GM10248 (cell line): ENCODE results near the gene ZNF414.
"Not testable (repeated sequence)": the region's sequence is repeated elsewhere in the genome, so short reads cannot be mapped to it uniquely, and the experiment has no call there.

Source experiments
- CTCF ChIA-PET: fragments of 300-600 bp; sonication (Branson Sonifier 250); formaldehyde crosslinking; extraction: SDS; loops from one replicate; lab custom pipeline; 2021; ENCODE audit warnings: antibody characterized with exemption; lab: Yijun Ruan, JAX
- POLR2A ChIA-PET: fragments of 350-650 bp; sonication (Branson Sonifier 250); formaldehyde crosslinking; extraction: SDS; loops from one replicate; lab custom pipeline; 2020; ENCODE audit warnings: antibody characterized with exemption; lab: Yijun Ruan, JAX
- DNase-seq: peaks from one replicate; pipeline ENCODE4 v3.0.0; 2012; ENCODE audit errors: extremely low spot score
- CTCF ChIP-seq: IDR thresholded peaks from 2 replicates; pipeline ENCODE4 v1.5.1; 2012; ENCODE audit warnings: mild to moderate bottlenecking, low read depth; ENCODE audit errors: extremely low read depth, missing control alignments, control extremely low read depth

The ZNF414 gene

GRCh38 chr19:8525401-8525684 lies 11.4 kb upstream of the ZNF414 start:
- ChIA-PET CTCF (interaction anchor here (1.2 to 4.2 kb wide), 3 partner anchors 12 to 54 kb away, joined by 3 to 26 read pairs (median 8); partner anchors contain the start of genes MYO1F and ZNF414), POLR2A (no interaction called here)

GRCh38 chr19:8519388-8519787 lies 5.4 kb upstream of the ZNF414 start:
- TF ChIP-seq CTCF = no peak
- POLR2A ChIA-PET = no interaction called here
- no peak for DNase-seq
- CTCF ChIA-PET = interaction anchor here (1.5 to 2.7 kb wide), 2 partner anchors 13 to 60 kb away, joined by 8 to 19 read pairs; no protein-coding TSS in a partner anchor

More at GRCh38 chr19:8525401-8525684, 11.4 kb upstream of the ZNF414 start:
- DNase-seq = no peak
- TF ChIP-seq CTCF = no peak

- DNase-seq = no peak
- no peak for TF ChIP-seq CTCF
- ChIA-PET CTCF (interaction anchor here (1.5 to 2.7 kb wide), 2 partner anchors 12 to 61 kb away, joined by 8 to 19 read pairs; no protein-coding TSS in a partner anchor), POLR2A (no interaction called here)
Measured at GRCh38 chr19:8518536-8518935, 4.6 kb upstream of the ZNF414 start.

- TF ChIP-seq CTCF = no peak
- ChIA-PET CTCF (interaction anchor here (1.5 to 2.7 kb wide), 2 partner anchors 11 to 62 kb away, joined by 8 to 19 read pairs; no protein-coding TSS in a partner anchor), POLR2A (no interaction called here)
- no peak for DNase-seq
Measured at GRCh38 chr19:8517551-8518442, 3.8 kb upstream of the ZNF414 start.

GRCh38 chr19:8515317-8515716 lies 1.4 kb upstream of the ZNF414 start:
- ChIA-PET CTCF (interaction anchor here (1.1 to 2.5 kb wide), 4 partner anchors 30 to 213 kb away, joined by 3 to 23 read pairs (median 4); no protein-coding TSS in a partner anchor), POLR2A (no interaction called here)
- TF ChIP-seq CTCF = no peak
- DNase-seq = no peak

- CTCF ChIA-PET = interaction anchor here (0.8 to 2.5 kb wide), 10 partner anchors 9 to 212 kb away, joined by 3 to 23 read pairs (median 6); partner anchors contain the start of gene MARCHF2
- not testable (repeated sequence) for DNase-seq
- POLR2A ChIA-PET = interaction anchor here (0.5 to 1.7 kb wide), 7 partner anchors 9 to 193 kb away, joined by 3 to 7 read pairs (median 4); partner anchors contain the start of genes HNRNPM, NDUFA7 and RPS28
Measured at GRCh38 chr19:8514505-8515009, 590 bp upstream of the ZNF414 start.
